Stimulated activated CD8-positive, alpha-beta memory T cell treated with anti-CD3 and anti-CD28 coated beads, Interleukin-15, amount 100 ng/mL, for 4 hours (primary cell): ENCODE measurements around the gene DACH1.

Experiments used
- DNase-seq, 2 donors: peaks; one replicate each; pipeline ENCODE4 v3.0.0-alpha.2; 2020; ENCODE audit warnings: low read depth in 2 of 2

The DACH1 gene

DNA sequence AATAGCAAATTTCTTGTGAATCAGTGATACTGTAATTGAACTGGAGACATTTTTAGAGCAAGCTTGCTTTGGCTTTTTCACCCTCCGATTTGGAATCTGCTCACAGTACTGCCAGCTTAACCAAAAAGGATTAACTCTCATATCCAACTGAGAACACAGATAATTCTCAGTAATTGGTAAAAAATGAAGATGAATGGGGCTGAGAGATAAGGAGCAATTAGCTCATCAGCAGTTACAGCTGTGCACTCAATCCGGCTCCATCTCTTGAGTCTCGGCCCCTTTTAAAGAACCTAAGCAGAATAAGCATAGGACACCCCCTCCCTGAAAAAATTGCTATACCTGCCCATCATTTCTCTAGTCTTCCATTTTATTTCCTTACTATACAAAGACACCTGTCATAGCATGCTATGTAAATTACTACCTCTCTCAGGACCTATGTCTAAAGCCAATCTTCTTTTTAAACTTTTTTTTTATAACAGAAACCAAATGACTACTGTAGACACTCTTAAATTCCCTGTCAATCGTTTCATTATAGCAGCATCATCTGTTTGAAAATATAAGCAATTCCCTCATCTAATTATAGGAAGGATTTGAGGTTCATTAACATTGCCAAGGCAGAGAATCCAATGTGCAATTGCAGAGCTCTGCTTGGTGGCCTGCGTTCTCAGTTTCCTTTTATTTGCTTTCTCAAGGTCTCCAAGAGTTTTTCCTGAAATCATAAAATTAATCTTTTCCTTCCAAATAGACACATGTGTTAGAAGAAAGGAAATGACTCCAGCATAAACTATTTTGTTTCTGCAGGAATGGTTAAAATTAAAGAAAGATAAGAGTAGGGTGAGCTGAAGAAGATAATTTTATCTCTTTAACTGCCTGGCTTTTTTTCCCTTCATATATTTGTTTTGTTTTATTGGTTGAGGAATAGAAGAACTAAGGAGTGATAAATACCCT lies 242.1 kb downstream of the DACH1 start:
- no peak for DNase-seq

DNA sequence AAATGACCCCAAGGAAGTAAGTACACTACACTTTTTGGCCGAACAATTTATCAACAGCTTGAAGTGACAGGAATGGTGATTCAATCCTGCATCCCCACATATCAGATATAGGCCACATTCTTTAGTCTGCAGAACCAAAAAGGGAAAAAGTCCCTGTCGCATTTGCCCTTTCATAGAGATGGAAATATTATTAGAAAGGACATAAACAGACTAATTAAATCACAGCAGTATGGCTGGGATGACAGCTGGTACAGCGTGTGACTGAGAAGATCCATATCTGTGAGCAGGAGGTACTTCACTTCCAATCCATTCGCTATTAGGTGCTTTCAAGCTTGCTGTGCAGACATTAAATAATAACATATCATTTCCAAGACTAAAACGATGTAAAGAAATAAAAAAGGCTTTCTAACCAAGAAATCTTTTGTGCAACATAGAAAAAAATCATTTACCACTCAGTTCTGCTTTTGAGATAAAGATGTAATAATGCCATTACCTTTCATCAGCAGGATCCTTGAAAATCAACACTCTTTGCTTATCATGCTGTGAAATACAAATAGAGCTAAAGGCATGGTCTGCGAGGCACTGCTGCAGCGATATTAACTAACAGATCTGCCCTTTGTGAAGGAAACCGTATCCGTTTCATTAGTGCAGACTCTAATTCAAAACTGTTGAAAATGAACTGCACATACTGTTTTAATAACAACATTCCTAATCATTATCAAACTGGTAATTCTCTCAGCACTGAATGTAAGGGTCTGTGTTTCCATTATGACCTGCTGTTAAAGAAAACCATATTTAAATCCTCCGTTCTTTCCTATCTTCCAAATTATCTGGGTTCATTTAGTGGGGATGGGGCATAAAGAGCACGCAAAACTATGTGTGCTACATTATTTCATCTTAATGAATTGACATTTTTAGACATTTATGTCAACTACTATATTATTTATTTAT lies 245.6 kb downstream of the DACH1 start:
- no peak for DNase-seq

DNA sequence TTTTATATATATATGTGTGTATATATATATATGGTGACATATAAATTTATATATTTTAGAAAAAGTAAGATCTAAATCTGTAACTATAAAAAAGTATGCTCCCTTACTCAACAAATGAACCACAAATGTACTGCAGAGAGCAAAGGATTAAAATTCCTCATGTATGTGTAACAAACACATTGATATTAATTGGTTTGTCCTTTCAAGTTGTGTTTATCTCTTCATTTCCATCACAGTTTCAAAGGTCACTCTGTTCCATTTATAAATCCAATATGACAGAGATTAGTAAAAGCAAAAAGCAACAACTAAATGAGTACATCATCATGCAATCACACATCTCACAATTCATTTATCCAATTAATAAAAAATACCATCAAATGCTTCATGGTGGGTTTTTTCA lies 247.9 kb downstream of the DACH1 start:
- DNase-seq, result no peak

DNA sequence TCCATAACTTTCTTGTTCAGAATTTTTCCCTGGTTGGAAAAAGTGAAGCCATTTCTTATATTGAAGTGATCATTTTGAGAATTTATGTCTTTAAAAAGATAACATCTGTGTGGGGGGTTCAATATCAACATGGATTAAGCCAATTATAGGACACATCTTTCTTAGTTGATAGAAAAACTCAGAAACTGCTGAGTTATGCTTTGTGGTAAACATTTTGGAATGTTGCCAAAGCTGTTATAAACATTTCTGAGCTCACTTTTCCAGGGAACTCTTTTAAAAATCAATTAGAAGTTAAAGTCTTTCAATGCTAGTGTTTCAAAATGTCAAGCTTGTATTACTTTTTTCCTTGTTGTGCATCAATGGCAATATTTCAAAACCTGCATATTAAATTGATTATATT lies 248.8 kb downstream of the DACH1 start:
- no peak for DNase-seq

DNA sequence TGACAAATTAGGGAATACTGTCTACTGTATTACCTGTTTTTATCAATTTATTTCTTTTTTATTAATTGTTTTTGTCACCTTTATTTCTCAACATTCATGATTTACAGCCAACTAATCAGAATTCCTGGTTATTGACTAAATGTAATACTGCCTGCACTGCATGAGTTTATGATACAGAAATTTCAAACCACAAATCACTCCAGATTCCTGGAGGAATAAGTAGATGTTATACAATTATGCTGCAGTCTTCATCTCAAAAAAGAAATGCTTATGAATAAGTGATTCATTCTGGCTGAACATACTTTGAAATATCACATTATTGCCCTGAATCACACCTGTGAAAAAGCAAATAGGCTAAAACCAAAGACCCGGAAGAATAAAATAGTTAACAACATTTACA lies 249.7 kb downstream of the DACH1 start:
- no peak for DNase-seq

DNA sequence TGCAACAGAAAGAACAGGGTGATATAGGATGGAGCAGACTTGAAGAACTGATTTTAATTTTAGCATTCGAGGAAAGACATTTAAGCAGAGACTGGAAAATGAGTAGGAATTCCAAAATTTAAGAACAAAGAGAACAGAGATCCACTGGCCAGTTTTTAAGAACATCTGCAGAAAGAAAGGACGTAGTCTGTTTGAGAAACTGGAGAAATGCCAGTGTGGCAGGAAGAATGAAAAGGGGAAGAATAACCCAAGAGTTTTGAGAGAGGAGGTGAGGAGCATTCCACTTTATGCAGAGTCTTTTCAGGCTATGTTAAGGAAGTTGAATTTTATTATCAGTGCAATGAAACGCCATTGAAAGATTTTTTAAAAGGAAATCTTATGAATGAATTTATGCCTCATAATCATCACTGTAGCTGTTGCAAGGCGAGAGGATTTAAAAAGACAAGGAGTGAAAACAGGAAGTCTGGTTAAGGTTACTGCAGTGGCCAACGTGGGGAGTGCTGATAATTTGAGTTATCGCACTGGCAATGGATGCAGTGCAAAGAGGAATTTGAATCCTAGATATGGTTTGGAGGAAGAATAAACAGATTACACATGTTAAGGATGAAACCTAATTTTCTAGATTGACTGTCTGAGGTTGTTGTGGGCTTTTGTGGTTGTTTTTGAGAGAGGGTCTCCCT lies 253.8 kb downstream of the DACH1 start:
- DNase-seq, result no peak

DNA sequence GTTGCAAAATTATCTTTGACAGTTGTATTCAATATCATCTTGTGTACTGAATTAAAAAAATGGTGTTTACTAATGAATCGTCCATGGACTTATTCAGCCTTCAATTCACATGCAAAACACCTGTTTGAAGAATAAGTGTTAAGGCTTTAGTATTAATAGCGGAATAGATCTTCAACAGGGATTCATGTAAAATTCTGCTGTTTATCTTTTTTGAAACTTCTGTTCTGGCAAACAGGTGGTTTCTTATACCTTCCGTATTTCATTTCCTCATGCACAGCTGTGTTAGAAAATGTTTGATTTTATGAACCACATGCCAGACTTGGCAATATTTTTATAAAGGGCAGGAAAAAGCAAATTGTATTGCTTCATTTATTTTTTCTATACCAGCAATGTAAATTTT lies 255.7 kb downstream of the DACH1 start:
- no peak for DNase-seq

DNA sequence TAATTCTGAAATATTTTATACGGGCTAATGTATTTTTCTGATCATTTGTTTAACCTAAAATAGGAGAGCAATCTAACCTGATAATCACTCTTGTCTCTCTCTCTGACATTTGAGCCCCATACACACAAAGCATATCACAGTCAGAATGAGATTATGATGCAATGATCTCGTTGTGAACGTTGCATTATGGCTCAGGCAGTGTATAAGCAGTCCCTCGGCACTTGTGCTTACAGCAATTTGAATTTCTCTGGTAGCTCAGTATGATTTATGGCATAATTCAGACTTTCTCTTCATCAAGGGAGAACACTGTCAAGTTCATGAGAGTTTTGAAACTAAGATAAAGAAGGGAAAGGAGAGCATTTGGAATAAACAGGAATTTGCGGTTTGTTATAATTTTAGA lies 256.1 kb downstream of the DACH1 start:
- no peak for DNase-seq

DNA sequence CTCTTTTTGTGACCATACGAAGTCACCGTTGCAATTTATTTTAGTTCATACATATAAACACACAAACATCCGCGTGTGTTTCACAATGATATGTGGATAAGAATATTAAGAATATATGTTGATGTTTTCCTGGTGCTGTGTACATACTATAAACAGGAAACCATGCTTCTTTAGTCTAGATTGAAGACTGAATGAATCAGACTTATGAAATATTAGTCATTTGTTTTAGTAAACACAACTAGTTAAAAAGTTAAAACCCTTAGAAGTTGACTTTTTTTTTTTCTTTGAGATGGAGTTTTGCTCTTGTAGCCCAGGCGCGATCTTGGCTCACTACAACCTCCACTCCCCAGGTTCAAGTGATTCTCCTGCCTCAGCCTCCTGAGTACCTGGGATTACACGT lies 257.7 kb downstream of the DACH1 start:
- DNase-seq, result no peak

DNA sequence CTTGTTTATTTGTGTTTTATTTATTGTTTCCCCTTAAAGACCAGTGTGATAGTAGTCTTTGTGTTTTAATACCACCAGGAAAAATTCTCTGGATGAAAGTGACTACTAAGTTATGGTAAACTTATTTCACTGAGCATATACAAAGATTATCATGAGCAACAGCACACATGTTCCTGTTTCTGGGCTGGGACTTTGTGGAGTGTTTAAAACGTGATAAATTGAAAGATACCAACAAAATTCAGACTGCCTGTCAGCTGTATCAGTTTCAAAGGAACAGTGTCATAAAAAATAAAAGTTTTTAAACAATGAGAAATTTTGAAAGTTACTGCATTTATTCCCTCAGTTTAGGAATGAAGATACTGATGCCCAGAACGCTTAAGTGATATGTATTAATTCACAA lies 259.4 kb downstream of the DACH1 start:
- DNase-seq, result no peak

DNA sequence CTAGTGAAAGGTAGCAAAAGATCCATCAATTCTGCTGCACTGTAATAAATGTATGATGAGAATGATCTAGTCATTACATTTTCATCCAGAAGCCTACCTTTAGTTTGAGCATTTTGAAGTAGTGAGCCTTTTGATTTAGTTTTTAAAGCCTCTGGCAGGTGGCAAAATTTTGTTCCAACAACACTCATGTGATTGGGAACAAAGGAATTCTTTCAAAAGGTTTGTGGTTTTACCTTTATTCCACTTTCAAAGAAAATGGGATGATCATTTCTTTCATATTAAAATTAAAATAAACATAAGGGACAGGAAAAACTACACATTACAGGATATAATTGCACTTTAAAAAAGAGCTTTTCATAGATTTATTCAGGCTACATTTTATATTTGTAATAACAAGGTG lies 260.2 kb downstream of the DACH1 start:
- no peak for DNase-seq

DNA sequence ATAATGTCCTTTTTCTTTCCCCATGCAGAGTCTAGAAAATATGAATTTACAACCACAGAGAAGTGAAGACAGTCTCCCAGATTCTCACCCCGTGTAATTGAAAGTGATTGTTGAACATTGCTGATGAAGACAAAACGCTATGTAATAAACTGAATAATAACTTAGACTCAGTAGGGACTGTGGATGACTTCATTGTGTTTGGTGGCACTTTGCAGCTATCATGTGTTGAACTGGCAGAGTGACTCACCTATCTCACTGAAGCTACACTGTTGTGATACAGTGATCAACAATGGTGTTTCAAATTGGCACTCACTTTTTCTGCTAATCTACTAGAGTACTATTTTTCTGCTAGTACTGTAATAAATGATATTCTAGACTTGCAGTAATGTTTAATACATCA lies 261.3 kb downstream of the DACH1 start:
- no peak for DNase-seq

DNA sequence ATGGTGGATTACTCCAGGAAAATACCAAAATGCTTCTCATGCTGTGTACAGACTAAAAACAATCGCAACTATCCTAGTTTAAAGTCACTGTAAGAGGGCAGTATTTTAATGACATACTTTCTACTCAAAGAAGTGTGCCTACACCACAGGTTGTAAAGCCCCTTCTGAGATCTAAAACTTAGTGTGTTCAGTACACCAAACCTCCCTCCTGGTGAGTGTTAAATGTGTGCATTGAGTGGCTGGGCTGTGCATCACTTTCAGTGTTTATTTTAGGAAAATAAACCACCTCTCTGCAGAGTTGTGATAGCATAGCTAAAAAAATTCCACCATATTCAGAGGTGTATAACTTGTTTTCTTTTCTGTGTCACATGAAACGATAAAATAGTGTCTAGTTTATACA lies 263.7 kb downstream of the DACH1 start:
- DNase-seq, result no peak

DNA sequence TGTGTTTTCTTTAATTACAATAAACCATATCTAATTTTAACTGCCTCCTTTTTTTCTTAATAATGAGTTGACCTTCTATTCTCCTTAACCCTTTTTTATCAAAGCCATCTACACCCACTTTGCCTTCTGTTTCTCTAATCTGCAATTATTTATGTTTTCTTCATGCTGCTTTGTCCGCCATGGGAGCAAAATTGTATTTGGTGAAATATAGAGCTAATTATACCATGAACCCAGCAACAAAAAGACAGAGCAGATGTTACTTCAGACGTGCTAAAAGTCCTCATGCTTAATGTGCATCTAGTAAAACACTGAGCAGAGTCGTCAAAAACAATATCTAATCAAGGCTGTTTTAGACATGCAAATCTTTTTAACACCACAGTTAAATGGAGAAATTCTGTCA lies 264.7 kb downstream of the DACH1 start:
- no peak for DNase-seq

DNA sequence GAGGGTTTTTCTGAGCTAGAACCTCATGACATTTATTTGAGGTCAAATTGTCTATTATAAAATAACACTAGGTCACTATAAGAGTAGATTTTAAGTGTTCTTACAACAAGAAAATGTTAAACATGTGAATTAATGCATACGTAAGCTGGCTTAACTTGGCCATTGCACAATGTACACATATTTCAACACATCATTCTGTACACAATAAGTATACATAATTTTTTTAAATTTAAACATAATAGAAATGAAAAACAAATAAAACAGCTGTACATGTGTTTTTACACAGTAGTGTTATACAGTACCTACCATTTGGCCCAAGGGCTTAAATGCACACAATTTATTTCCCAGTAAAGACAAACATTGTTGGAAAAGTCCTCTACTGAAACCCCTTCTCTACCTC lies 269.9 kb downstream of the DACH1 start:
- no peak for DNase-seq

DNA sequence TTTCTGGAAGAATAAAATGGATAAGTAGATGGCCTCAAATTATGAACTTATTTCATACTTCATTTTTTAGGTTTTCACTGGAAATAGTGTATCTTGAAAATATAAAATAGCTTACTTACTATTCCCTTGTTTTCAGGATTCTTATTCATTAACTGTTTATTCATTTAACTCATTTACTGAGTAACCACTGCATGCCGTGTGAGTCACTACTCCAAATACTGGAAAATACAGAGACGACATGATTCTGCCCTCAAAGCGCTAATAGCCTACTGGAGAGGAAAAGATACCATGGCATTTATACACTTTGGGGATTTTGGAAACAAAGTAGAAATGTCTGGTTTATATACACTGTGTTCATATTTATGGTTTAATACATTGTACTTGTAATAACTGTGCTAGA lies 270.9 kb downstream of the DACH1 start:
- DNase-seq, result no peak

DNA sequence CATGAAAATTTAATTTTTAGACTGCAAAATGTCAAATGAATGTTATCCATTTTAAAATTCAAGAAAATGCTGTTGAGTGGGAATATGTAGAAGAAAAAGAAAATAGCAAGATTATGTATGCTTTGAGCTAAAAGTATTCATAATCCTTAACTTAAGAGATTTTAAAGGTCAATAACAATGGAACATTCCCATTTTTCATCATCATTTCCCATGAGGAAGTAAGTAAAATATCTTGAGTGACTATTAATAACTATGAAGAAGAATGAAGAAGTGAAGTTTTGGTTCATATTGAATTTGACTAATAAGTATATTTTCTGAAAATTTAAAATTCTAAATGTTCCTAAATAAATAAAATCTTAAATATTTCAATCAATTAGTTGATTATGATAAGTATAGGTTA lies 273.4 kb downstream of the DACH1 start:
- DNase-seq, result no peak

DNA sequence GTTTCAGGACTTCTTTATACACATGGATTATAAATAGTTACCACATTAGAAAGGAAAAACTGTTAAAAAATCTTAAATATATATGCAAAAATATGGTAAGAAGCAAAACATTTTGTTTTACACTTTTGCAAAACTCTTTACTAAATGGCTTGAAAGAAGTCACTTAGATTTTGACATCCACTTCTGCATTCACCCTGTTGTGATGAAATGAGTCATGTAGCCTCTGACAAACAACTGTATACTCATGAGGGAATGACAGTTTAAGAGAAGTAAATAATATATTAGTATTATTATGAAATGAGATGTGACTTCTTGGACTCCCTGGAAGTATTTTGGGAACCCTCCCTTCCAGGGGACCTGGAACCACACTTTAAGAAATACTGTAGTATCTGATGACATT lies 275.6 kb downstream of the DACH1 start:
- DNase-seq, result no peak

DNA sequence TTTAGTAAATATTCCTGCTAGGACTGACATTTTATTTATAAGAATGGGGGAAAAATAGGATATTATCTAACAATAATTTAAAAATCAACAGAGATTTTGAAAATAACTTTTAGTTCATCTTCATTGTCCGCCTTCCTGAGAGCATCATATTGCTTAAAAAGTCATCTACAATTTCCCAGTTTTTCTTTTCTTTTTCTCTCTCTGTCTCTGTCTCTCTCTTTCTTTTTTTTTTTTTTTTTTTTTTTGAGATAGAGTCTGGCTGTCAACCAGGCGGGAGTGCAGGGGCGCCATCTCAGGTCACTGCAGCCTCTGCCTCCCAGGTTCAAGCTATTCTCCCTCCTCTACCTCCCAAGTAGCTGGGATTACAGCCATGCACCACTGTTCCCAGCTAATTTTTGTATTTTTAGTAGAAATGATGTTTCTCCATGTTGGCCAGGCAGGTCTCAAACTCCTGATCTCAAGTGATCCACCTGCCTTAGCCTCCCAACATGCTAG lies 276.3 kb downstream of the DACH1 start:
- DNase-seq, result no peak

DNA sequence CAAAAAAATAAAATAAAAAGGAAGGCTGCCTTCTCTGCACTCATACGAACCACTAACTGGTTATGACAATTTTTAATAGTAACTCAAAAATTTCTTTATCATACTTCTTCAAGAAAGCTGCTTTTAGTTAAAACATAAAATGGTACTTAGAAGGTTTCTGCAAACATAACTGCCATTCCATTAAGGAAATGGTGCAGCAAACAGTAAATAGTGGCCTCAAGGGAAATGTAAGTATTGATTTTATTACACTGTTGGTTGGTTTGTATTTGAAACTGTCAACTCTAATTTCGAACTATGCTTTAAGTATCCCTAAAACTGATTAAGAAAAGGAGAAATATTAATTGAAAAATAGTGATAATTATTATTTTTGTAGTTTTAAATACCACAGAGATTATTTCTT lies 278.0 kb downstream of the DACH1 start:
- no peak for DNase-seq

DNA sequence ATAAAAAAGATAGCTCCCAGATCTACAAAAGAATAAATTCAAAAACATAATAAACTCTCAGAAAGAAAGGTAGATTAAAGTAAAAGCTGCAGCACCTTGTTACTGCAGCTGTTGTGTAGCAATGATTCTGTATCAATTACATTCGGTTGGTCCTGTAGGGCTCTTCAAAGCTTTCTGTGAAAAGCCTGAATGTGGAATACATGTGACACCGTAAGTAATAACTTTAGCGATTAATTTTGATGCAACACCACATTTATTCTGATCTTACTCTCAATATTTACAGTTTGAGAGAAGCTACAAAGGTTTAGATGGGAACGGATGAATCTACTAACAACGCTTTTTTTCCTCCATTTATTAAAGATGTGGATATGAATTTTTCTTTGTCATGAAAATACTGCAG lies 279.2 kb downstream of the DACH1 start:
- no peak for DNase-seq

DNA sequence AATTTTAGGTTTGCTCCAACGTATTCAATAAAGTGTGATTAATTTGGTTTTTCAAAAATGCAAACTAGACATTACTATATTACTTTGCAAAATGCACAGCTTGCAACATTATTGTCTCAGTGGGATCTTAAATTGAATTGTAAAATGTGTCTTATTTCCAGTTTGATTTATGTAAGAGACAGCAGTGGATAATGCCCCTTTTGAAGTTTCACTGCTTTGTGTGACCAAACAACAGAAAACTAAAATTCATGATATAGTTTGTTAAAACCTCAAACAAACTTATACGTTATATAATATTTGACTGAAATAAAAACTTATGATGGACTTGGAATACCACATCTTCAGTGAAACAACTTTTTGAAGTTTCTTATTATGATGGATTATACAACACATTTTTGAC lies 279.8 kb downstream of the DACH1 start:
- no peak for DNase-seq
